ENCODE results near the gene GDF9.

Gene GDF9

GRCh38 chr5:132838516-132839282 is 27.6 kb downstream of the GDF9 start:
- DNase-seq (ENCODE audit: low read depth, low spot score): no peak

DNA sequence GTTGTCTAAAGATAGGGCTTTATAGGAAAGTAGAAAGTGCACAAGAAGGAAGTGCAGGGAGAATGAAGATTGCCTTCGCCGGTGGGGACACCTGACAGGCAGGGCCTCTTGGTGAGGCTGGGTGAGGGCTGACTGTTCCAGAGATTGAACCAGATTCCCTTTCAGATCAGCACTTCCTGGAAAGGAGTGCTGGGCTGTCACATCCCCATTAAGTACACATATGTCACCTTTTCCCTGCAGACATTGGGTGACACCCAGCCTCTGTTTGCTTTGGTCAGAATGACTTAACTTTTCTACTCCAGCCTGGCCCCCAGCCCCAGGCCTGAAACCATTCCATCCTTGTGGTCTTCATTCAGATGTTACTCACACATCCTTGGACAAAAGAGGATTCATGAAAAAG is 28.4 kb downstream of the GDF9 start:
- DNase-seq (ENCODE audit: low read depth, low spot score): no peak

GRCh38 chr5:132836852-132837251 is 29.4 kb downstream of the GDF9 start:
- DNase-seq (ENCODE audit: low read depth, low spot score): no peak

DNA sequence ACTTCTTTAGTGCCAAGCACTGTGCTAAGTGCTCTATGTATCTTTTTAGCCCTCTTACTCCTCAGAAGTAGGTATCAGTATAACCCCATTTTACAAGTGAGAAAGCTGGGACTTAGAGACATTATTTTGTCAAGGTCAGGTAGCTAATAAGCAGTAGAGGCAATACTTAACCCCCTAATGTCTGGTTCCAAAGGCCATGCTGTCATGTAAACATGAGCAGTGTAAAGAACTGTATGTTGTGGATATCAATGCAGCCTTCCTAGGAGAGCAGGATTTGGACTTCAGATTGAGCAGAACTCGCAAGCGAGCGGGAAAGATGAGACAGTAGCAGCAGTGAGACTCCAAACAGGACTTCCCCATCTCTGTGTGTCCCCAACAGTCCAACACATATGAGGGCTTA is 32.2 kb downstream of the GDF9 start:
- DNase-seq (ENCODE audit: low read depth, low spot score): no peak

GRCh38 chr5:132832612-132833011 is 33.7 kb downstream of the GDF9 start:
- no peak for DNase-seq (ENCODE audit: low read depth, low spot score)

- no peak for DNase-seq (ENCODE audit: low read depth, low spot score)
Observed at GRCh38 chr5:132831095-132831860, 35.0 kb downstream of the GDF9 start.

- peak; percentile 72 for DNase-seq (ENCODE audit: low read depth, low spot score)
Observed at GRCh38 chr5:132830436-132831094, 35.7 kb downstream of the GDF9 start, which contains the start of gene SHROOM1. SHROOM1 (minus strand) TSS chr5:132830647; CDS start chr5:132826140, 4,507 bp downstream.

DNA sequence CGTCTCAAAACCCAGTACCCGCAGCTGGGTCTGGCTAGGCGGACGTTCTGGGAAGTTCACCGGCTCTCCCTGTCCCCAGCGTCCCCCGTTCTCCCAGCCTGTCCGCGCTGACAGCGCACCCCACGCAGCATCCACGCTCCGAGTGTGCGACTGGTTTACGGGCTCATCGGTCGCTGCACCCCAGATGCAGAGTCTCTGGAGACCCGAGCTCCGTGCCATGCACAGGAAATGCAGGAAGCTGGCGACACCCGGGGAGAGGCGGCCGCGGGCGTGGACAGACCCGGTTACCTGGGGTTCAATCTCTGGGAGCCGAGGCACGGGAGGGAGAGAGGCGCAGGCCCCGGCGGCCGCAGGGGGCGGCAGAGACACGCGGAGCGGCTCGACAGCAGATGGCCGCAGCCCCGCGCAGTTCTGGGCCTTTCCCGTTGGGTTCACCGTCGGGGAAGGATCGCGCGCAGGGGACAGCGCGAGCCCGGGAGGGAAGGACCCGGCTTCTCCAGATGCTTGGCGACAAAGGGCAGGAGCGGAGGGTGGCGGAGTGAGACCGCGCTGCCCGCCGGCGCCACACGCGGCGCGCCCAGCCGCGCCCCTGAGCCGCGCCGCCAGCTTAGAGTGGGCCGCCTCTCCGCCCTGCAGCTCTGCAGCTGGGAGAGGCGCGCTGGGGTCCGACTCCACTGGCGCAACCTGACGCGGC is 36.4 kb downstream of the GDF9 start:
- peak; percentile 89 for DNase-seq (ENCODE audit: low read depth, low spot score)

DNA sequence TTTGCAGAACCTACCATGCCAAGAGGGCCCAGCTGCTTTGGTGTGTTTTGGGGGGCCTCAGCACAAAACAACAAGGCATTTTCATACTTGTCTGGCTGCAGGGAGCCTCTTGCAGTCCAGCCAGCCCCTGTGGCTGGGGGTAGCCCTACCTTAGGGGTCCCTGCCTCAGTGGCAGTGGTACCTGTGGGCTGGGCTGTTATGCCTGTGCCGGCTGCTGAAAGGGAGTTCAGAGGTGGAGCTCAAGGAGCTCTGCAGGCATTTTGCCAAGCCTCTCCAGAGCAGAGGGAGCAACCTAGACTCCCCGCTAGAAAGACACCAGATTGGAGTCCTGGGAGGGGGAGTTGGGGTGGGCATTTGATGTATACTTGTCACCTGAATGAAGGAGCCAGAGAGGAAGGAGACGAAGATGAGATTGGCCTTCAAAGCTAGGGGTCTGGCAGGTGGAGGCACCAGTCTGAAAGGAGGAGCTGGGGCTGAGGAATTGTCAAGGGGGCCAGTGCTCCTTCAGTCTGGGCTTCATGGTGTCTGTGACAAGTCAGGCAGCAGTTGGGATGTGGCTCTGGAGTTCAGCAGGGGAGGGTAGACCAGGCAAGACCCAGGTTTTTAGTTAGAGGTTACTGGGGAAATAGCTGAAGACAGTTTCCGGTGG is 37.3 kb downstream of the GDF9 start:
- no peak for DNase-seq (ENCODE audit: low read depth, low spot score)

DNA sequence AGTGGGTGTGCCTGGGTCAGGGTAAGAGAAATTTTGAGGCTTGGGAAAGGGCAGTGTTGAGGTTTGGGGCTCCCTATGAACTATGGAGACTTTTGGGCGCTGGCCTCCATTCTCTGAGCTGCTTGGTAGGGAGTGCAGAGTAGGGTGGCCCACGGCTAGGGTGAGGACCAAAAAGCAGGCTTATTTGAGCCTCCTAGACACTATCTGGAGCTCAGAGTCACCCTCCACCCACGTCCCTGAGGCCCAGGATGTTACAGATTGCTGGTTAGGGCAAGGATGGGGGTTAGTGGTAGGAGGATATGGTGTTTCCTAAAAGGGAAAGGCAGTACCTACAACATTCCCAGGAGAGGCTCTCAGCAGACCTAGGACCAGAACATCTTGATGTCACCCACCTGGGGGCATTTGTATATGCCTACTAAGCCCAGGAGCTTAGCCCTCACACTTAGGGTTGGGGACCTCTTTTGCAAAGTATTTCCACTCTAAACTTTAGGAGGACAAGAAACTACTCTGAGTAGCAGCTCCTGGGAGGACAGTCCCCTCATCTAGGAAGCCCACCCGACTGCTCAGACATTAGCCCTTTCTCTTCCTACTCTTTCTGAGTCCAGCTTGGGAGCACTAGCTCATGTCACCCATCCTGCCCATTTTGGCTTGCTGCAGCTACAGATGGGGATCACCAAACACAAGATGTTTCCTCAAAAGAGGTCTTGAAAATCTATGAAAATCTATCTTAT is 38.2 kb downstream of the GDF9 start:
- no peak for DNase-seq (ENCODE audit: low read depth, low spot score)

DNA sequence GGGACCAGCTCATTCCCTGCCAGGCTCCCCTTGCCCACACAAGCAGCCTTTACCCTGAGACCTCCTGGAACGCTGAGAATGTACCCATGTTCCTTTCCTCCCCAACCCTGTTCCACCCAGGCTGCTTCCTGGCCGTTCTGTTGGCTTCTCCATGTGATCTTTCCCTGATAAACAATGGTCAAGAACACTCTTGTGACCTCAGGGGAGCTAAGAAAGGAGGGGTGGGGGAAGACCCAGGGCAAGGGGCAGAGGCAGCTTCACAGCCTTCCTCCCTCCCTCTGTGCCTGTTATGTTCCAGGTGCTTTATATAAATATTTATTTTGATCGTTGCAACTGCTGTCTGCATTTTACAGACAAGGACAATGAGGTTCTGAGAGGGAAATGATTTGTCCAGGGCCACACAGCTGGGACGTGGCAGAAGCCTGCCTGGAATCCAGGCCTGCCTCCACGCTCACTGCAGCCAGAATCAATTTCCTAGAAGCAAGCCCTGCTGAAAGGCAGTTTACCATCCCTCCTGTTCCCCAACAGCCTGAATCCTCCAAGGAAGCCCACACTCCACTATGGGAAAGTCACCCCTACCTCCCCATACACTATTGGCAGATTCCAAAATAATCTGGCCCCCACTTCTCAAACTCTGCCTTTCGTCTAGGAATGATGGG is 39.7 kb downstream of the GDF9 start:
- DNase-seq (ENCODE audit: low read depth, low spot score): no peak

DNA sequence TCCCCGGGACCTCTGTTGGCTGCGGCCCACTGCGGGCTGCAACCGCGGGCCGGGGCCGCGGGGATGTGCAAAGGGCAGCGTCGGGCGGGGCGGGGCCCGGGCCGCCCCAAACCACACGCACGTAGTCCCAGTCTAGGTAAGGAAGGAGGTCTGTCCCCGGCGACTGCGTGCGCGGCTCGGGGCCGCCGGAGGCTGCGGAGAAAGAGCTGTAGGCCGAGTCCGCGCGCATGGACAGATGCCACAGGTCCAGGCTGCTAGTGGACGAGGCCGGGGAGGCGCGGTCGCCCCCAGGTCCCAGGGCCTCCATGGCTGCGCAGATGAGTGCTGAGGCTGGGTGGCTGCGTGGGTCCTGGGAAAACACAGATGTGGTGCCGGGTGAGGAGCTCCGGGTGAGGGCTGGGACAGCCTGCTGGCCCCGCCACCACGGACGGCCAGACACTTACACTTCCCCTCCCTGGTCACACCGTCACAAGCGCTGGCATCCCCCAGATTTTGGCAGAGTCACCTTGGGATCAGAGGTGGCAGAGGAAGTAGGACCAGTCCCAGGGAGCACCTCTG is 40.4 kb downstream of the GDF9 start:
- DNase-seq (ENCODE audit: low read depth, low spot score): no peak

DNA sequence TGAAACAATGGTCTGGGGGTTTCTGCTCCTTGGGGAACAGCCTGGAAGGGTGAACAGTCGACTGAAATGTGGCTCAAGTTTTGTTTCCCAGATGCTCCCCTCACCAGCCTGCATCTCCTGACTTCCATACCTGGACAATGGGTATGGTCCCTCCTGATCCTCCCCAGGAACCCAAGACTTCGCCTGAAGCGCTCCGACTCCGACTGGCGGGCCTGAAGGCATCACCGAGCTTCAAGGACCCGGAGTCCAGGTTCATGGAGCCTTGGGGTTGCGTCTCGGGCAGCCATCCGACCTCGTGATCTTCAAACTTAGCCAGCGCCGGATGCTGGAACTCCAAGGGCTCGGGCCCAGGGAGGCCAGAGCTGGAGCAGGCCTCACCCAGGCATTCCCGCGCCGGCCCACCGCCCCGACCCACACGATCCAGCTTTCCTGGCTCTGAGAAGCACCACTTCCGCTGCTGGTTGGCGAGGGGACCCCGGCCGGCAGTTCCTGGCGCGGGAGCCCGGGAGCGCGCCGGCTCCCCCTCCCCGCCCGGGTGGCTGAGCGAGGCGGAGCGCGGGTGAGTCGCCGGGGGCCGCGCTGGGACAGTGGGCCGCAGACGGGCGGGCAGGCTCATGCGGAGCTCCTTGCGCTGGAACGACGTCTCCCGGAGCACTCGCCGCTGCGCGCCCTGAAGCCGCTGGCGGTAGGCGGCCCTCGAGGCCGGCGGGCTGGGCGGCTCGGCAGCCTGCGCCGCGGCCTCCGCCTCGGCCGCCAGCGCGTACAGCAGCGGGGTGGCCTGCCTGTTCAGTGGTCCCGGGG is 41.0 kb downstream of the GDF9 start:
- DNase-seq (ENCODE audit: low read depth, low spot score): peak; percentile 59

- no peak for DNase-seq (ENCODE audit: low read depth, low spot score)
Observed at GRCh38 chr5:132824426-132824825, 41.8 kb downstream of the GDF9 start.

DNA sequence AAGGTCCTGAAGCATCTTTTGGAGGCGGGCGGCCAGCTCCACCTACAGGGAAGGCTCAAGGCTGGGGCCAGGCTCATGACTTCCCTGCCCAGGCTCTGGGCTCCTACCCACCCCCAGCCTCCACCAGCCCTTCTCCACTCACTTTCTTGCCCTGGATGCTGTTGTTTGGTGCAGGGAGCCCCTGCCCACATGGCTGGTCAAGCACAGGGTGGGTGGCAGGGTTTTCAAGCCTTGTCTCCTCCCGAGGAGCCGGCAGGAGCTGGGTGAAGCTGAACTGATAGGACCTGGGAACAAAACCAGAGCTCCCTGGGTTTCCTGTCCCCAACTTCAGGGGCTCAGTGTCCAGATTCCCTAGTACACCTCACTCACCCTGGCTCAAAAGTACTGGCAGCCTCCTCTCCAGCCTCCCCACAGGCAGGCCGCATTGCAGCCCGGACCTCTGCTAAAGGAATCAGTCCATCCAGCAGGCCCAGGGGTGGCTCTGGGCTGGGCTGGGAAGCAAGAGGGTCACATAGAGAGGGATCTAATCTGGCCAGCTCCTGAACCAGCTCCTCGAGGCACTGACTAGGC is 42.7 kb downstream of the GDF9 start:
- DNase-seq (ENCODE audit: low read depth, low spot score): no peak

DNA sequence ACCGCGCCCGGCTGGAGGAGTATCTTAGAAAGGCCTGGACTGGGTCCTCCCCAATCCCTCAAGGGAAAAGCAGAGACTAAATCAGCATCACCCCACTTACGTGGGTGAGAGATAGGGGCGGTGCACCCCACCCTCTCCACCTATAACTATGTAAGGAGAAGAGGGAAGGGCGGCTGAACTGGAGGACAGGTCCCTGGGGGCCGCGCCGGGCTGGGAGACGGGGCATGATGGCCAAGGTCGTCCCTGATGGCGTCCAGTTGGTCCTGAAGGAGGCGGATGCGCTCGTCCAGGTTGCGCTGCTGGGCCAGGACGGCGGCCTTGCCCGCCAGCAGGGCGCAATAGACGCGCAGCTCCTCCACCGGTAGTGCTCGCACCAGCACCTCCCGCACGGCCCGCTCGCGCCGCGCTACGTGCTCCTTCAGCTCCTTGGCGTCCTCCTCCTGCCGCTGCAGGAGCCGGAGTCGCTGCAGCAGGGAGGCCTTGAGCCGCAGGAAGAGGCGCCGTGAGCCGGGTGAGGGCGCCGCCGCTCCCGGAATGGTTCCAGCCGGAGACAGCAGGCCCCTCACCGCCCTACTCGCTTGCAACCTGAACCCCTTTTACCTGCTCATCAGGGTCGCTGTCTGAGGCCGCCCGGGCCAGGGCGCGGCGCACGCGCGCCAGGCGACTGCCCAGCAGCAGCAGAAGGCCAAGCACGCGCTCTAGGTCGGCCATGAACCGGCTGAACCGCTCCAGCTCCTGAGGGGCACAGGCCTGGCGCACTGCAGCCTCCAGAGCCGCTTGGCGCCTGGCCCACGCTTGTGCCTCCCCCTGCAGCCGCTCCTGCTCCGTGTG is 43.4 kb downstream of the GDF9 start:
- peak; percentile 62 for DNase-seq (ENCODE audit: low read depth, low spot score)

DNA sequence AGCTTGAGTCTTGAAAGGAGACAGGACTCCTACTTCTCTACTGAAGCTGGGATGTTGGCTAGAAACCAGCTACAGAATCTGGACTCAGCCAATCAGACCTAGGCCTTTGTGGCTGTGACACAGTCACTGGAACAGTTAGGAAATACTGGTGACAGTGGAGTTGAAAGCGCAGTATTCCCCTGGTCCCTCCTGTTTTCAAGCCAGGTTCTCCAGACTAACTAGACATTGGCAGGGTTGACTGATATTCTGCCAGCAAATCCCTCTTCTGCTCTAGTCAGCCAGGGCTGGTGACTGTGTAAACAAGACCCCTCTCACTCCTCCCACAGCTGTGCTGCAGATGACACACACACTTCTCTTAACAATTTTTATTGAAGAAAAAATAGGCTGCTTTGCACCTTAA is 44.5 kb downstream of the GDF9 start:
- peak; percentile 55 for DNase-seq (ENCODE audit: low read depth, low spot score)

- DNase-seq (ENCODE audit: low read depth, low spot score): no peak
Observed at GRCh38 chr5:132821350-132821749, 44.9 kb downstream of the GDF9 start.

Data from astrocyte of the hippocampus (primary cell).